ENCODE results near the gene CETP.
"Not testable (repeated sequence)": the region's sequence is repeated elsewhere in the genome, so short reads cannot be mapped to it uniquely, and the experiment has no call there.

The CETP gene

DNA sequence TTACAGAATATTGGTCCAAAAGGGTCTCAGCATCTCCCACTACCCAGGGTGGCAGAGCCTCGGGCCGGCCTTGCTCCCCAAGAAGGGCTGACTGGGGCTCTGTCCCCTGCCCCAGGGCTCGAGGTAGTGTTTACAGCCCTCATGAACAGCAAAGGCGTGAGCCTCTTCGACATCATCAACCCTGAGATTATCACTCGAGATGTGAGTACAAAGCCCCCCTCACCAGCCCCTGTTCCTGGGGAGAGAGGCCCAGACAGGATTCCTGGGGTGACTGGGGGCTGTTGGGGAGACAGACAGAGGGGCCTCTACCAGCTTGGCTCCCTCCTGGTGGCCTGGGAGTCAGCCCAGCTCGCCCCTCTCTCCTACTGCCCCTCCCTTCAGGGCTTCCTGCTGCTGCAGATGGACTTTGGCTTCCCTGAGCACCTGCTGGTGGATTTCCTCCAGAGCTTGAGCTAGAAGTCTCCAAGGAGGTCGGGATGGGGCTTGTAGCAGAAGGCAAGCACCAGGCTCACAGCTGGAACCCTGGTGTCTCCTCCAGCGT is 21.5 kb downstream of the CETP start:
- DNase-seq, result no peak

DNA sequence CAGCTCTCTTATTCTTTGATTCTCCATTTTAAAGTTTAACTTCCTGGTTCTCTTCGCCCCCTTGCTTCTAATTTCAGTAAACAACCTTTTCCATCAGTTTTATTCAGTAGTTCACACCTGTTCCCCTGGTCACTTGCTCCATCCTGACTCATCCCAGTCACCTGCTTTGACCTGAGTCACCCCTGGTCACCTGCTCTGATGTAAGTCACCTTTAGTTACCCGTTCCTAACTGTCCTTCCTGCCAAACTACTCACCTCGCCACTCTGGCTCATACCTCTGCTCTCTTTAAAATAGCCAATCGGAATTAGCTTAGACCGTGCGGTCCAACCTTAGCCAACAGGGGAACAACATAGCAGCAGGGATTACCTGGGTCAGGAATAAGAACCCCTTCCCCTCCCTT is 22.9 kb downstream of the CETP start:
- no peak for DNase-seq

DNA sequence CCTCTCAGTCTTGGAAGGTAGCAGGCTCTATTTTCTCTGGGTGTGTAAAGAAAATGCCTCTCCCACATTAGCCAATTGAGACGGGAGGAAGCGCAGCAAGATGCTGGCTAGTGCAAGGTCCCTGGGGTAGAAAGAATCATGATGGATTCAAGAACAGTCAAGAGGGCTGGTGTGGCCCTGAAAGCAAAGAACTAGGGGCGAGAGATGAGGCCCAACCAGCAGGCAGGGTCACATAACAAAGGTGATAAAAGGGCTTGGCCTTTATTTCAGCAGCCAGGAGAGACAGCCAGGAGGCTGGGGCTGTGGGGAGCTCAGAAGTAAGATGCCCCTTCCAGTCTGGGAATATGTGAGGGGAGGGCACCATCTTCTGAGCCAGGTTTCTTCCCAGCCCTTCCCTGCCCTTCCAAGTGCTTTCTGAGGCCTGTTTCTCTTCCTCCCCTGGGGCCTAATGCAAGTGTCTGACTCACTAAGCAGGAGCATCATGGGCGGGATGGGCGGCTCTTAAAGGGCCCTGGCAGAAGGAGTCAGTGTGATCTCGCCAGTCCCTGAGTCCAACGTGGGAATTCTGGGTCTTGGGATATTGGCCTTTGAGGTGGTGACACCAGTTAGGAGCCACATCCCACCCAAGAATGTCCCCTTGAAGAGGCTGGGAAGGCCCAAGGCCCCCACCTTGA is 23.7 kb downstream of the CETP start:
- no peak for DNase-seq

DNA sequence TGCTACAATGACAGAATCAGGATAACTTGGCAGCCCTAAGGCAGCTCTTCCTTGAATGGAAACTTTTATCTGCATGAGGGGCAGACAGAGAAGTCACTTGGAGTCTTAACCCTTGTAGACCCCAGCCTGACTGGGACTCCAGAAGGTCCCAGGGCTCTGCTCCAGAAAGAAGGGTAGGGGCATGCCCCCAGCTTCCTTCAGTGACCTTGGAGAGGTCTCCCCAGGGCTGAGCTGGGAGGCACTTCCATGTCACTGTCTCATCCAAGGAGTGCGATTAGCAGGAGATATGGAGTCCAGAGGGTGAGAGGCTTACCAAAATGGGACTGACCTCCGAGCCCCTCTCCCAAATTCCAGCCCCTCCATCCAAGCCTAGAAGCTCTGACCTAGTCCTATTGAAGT is 24.2 kb downstream of the CETP start:
- no peak for DNase-seq

DNA sequence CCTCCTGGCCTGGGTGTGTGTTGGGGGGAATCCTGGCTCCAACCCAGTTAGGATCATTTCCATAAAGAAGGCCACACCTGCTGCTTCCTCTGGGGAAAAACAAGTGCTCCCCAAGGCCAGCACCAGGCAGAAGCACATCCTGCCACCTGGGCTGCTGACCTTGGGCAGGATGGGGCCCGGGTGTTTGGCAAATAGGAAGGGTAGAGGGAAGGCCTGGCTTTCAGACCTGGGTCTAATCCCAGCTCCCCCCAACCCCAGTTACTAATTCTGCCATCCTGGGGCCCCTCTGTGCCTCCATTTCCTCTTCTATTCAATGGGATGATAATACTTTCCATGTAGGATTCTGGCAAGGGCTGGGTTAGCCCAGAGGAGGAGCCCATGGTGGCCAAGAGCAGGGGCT is 24.6 kb downstream of the CETP start:
- no peak for DNase-seq

DNA sequence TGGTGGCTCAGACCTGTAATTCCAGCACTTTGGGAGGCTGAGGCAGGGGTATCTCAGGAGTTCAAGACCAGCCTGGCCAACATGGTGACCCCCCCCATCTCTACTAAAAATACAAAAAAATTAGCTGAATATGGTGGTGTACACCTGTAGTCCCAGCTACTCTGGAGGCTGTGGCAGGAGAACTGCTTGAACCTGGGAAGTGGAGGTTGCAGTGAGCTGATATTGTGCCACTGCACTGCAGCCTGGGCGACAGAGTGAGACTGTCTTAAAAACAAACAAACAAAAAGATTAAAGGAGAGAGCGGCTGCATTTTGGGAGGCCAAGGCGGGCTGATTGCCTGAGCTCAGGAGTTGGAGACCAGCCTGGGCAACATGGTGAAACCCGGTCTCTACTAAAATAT is 25.2 kb downstream of the CETP start:
- not testable (repeated sequence) for DNase-seq

DNA sequence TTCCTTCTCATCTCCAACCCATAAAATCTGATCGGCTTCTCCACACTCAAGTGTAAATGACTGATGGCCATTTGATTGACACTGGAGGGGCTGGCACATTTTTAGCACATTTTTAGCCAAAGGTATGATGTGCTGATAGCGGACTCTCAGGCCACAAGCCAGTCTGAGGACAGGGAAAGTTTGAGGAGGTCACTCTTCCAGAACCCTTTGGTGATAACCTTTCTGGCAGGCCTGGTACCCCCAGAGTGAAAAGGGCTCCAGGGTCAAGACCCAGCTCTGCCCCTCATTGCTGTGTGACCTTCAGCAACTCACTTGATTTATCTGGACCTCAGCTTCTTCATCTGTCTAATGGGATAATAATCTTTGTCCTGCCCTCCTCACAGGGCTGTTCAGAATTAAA is 25.9 kb downstream of the CETP start:
- DNase-seq, result no peak

DNA sequence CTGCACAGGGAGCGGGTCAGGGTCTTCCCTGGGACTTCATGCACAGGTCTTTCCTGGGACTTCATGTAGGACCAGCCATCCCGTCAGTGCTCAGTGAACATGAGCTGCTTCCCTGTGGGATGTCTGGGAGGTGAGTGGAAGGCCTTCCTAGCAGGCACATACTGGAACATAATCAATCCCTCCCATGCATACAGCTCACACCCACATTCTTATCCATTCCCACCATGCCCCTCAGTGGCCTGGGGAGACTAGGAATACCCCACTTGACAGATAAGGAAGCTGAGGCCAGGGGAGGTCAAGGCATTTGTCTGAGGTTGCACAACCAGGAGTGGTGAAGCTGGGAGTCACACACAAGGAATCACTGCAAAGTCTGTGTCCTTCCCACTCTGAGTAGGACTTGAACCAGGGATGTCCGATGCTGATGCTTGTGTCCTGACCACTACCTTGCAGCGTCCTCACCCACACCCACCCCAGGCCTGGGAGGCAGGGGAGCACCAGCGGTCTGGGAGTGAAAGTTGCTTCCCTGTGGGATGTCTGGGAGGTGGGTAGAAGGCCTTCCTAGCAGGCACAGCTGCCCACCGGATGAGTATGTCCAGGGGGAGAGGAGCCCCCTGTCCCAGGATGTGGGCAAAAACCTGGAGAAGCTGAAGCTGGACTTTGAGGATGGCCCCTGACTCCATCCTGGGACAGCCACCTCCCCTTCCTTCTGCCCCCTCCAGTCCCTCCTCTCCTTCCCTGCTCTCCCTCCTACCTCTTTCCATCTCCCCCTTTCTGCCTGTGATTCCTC is 26.6 kb downstream of the CETP start:
- DNase-seq, result no peak

DNA sequence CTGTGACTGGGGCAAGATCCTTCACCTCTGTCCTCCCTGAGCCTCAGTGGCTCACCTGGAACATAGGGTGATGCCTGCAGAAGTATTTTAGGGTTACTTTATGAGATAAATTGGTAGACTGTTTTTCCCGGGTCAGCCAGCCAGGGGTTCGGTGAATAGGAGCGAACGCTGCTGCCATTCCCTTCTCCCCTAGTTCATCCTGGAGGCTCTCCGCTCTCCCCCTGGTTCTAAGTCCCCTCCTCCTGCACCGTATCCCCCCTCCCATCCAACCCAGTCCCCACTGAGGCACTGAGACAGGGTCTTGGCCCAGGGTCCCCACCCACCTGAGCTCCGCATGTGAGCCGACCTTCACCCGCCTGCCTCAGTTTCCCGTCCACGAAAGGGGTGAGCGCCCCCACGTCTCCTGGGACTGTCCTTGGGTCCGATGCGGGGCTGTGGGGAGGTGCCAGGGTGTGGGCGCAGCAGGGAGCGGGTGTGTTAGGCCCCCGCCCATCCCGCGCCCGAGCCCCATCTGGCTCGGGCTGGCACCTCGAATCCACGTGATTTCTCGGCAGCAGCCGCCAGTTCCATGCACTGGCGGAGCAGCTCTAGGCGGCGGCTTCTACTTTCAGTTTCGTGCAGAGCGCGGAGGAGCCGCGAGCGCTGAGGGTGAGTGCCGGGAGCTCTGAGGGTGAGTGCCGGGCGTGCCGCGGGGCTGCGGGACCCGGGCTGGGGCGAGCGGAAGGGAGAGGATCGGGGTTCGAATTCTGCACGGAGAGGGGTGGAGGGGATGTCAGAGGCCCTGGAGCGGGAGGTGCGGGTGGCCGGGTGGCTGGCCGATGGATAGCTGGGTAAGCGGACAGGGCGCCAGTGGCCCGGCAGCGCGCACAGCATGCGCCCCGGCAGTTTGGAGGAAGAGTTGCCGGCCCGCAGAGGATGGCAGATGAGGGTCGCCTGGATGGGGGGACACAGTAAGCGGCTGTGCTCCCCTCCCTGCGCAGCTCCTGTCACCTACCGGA is 27.5 kb downstream of the CETP start, which contains the start of gene NLRC5:
Gene NLRC5 (plus strand): TSS at position 610 of the 998 bp plus-strand sequence. CDS start 31,156 bp downstream, outside the sequence.
- peak; percentile 91 for DNase-seq

DNA sequence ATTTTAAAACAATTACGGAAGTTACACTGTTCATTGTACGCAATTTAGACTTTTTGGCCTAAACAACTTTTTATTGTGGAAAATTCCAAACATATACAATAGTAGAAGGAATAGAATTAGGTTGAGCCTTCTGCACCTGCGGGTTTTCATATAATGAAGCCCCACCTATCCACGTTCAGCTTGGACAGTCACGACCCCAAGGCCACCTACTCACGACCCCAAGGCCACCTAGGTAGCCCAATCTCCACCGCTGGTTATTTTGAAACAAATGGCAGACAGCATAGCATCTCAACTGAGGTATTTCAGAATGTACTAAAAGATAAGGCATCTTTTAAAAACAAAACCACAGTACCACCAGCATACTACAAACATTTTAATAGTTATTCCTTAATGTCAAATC is 28.2 kb downstream of the CETP start:
- no peak for DNase-seq

DNA sequence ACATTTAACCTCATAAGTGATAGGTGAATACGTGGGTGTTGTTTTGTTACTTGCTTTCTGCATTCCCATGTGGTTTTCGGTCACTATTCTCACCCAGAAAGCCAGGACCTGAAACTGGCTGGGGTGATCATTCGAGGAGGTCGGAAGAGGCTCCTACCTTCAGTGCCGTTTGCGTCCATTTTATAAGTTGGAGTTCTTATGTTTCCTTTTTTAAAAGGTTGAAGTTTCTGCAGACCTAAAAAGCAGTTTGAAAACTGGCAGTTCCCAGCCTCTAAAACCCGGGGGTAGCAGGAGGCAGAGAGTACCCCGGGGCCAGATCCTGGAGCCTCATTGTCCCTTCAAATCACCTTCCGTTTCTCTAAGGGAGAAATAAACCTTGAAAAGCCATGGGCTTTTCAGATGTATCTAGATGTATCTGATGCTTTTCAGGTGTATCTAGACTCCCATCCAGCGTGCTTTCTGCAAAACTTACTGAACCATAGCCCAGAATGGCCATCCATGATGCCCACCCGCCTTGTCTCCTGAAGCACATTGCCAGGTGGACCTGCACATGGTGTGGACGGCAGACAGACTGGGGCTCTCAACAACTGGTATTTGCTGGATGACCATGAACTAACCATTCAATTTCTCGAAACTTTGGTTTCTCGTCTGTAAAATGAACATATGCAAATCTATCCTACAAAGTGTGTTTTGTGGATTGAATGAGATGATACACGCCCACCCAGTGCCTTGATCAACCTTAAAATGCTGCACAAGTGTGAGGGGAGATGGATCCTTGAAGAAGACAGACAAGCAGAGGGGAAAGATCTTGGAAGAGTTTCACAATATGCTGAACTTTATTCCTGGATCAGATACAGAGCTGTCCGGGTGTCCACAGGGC is 28.9 kb downstream of the CETP start:
- no peak for DNase-seq

DNA sequence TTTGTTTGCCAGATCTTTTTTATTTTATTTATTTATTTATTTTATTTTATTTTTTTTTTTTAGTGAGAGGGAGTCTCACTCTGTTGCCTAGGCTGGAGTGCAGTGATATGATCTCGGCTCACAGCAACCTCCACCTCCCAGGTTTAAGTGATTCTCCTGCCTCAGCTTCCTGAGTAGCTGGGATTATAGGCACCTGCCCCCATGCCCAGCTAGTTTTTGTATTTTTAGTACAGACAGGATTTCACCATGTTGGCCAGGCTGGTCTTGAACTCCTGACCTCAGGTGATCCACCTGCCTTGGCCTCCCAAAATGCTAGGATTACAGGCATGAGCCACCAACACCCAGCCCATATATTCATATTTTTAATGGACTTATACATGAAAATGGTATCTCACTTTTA is 30.7 kb downstream of the CETP start:
- DNase-seq, result not testable (repeated sequence)

DNA sequence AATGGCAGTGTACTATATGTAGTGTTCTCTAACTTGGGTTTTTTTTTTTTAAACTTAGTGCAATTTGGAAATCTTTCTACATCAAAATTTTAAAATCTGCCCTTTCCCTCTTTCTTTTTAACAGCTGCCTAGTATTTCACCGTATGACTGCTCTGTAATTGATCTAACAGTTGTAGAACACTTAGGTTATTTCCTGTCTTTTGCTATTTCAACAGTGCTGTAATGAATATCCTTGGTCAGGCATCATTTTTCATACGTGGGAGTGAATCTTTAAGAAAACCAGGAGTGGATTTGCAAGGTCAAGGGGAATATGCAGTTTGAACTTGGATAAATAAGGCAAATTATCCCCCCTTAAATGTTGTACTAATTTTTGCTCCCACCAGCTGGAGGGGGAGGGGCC is 31.5 kb downstream of the CETP start:
- no peak for DNase-seq

DNA sequence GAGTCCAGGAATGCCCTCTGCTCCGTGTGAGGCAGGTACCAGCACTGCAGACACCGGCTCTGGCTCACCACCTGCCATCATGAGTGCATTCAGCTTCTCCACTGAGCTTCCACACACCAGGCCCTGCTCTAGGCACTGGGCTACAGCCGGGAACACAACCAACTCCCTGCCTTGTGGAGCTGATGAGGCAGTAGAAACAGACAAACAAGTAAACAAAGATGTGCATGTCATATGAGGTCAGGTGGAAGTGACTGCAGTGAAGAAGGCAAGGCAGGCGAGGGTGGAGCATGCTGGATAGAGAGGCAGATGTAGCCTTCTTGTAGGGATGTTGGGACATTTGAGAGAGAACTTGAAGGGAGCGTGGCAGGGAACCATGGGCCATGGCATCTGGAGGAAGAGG is 32.6 kb downstream of the CETP start:
- no peak for DNase-seq

DNA sequence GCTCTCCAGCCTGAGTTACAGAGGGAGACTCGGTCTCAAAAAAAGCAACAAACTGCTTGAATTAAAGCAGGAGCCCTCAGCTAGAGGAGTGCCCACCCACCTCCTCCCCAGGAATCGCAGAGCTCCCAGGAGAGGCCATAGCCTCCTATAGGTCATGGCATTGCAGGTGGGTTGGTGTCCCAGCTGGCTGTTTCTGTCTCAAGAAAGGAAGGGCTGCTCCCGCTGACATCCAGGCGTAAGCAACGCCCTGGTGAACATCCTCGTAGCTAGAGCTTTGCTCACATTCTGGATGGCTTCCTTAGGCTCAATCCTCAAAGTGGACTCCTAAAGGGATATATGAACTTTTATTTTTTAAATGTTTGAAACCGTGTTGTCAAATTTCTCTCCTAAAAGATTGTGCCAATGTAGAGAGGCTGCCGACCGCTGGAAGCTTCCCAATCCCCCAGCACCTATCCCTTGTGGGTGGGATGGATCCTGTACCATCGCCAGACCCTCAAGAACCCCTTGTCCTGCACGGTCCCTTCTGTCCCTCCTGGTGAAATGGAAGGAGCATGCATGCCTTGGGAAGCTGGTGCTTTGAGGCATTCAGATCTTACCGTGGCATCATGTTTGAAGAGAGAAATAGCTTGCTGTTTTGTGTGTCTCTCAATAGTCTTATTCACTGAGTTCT is 33.5 kb downstream of the CETP start:
- no peak for DNase-seq

DNA sequence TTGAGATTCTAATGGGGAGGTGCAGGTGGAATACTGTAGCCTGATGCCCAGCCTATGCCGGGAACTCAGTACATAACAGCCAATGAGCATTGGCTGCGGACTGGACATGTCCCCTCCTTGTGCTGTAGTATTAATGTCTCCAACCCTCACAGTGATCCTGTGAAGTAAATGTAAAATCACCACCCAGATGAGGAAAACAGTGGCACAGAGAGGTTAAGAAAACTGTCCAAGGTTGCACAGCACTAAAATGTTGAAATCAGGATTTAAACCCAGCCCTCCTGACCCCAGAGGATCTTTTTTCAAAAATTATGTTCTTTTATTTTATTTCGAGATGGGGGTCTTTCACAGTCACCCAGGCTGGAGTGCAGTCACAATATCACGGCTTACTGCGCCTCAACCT is 35.5 kb downstream of the CETP start:
- no peak for DNase-seq

DNA sequence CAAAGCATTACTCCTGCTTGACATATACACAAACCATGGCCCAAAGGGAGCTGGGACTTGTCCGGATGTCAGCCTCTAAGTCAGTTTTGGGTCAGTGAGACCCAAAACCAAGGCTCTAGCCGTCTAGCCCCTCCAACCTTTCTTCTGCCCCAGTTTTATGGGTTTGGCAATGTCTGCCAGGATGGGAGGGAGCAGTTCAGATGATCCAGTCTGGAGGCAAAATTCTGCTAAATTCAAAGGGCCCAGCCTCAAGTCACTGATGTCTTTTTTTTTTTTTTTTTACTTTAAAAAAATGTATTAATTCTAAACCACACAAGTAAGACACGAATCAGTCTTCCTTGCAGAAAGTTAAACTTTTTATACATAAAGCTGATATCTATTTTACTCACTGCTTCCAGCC is 36.2 kb downstream of the CETP start:
- DNase-seq, result no peak

DNA sequence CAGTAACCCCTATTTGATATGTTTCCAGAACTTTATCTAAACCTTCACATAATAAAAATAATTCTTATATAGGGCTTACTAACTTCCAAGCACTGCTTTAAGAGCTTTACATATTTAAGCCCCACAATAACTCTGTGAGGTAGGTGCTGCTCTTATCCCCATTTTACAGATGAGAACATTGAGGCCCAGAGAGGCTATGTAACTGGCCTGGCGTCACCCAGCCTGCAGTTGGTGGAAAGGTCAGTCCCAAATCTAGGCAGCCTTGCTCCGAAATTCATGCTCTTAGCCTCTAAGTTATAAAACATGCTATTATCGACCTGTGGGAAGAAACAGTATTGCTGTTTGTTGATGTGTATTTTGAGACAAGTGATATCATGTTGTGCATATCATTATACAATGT is 36.6 kb downstream of the CETP start:
- no peak for DNase-seq

DNA sequence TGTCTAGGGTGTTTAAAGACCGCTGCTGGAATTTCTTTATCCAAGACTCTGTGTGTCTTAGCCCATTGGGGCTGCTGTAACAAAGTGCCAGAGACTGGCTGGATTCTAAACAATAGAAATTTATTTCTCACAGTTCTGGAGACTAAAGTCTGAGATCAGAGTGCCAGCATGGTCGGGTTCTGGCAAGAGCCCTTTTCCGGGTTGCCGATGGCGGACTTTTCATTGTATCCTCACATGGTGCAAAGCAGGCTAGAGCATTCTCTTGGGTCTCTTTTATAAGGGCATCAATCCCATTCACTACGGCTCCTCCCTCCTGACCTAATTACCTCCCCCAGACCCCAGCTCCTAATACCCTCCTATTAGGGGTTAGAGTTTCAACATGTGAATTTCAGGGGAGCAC is 37.1 kb downstream of the CETP start:
- DNase-seq, result no peak

DNA sequence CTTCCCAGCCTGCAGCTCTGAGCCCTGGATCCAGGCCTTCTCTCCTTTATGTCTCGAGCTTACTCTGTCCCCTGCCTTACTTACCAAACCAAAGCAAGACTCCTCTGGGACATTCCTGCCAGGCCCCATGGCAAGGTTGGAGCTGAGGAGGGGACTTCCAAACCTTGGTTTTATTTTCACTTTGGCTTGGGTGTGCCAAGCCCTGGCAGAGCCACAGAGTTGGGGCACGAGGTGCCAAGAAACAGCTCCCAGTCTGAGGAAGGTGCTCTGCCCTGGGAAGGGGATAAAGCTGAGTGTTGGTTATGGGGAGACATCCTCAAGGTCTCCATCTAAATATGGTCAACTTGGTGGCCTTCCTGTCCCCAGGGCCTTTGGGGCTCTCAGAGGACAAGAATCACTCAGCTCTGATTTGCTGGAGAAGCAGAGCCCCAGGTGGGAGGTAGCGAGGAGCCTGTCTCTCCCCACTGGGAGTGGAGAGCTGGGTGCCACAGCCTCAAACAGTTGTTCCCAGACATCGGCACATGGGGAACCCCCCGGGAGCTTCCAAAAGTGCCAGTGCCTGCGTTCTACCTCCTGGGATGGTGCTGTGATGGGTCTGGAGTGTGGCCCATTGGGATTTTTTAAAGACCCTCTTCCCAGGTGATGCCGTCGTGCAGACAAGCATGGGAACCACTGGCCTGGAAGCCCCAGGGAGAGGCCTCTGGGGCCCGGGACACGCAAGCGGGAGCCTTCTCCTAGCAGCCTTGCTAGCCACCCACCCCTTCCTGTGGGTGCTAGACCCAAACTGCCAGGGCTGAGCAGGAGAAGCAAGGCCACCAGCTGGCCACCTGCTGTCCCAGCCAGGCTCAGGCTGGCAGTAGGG is 37.9 kb downstream of the CETP start:
- DNase-seq, result peak; percentile 35
